Heart left ventricle (tissue), 13 donors: Measurements from ENCODE around the gene EXOC2.

Experiments
- POLR2A ChIP-seq, 2 donors: fragments of 450-650 bp; IDR thresholded peaks; one replicate each; pipeline ENCODE4 v1.6.1; 2017; ENCODE audit warnings: antibody characterized with exemption in 2 of 2, mild to moderate bottlenecking in 2 of 2, moderate library complexity in 2 of 2
- TF ChIP-seq, protein P1 (sequence below), 12 donors: fragments of 200-600 bp; sonication (generic) in 4 of 12; IDR thresholded peaks; one replicate each; pipeline versions ENCODE4 v1.5.0 to v1.8.0; 2018 to 2022; ENCODE audit warnings: antibody characterized with exemption in 12 of 12, mild to moderate bottlenecking in 5 of 12
- donor health status: ischemic (EF 13 %, LVEDD 7.1; RV severe dilation, severe dysfunction).
- donor health status: DM: no; HTN: yes; CAD: no.
- donor health status: DM: no; HTN: no; CAD: no.
- donor health status: ischemic (EF 25% LVEDD 6.9; RV normal size, moderate dysfunction).
- donor health status: ischemic (EF 25% LVEDD 5.7; RV mildly dilated, moderate dysfunction).
- donor health status: ischemic (EF 35%, LVEDD 5.7; RV mildly dilated, moderate dysfunction).
- donor health status: nonischemic (EF 11% LVEDD 7.7; RV severe dilation, severe dysfunction).
- donor health status: DM: yes; HTN: yes; CAD: no.
- donor health status: PGD.
- donor health status: ischemic (EF 29% LVEDD 5.4; RV normal size, mild dysfunction).
- donor health status: nonischemic (EF 23%, LVEDD 6.1; RV moderate dilation, normal function).

DNA sequence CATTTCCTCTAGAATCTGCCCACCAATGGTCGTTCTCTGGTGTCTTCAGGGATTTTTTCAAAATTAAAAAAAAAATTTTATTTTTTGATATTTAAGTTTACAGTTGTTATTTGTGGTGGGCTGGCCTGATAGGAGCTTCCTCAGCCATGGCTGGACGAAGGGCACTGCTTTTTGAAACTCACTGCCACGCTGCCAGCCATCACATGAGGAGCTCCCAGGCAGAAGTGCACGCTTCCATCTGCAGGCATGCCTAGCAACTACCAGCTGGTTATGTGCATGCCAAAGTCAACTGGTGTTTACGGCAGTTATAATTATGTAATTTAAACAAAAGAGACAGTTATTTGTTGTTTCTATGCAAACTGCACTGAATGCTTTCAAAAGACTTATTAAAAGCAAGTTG is 196.3 kb downstream of the EXOC2 start:
- TF ChIP-seq, protein P1, sequence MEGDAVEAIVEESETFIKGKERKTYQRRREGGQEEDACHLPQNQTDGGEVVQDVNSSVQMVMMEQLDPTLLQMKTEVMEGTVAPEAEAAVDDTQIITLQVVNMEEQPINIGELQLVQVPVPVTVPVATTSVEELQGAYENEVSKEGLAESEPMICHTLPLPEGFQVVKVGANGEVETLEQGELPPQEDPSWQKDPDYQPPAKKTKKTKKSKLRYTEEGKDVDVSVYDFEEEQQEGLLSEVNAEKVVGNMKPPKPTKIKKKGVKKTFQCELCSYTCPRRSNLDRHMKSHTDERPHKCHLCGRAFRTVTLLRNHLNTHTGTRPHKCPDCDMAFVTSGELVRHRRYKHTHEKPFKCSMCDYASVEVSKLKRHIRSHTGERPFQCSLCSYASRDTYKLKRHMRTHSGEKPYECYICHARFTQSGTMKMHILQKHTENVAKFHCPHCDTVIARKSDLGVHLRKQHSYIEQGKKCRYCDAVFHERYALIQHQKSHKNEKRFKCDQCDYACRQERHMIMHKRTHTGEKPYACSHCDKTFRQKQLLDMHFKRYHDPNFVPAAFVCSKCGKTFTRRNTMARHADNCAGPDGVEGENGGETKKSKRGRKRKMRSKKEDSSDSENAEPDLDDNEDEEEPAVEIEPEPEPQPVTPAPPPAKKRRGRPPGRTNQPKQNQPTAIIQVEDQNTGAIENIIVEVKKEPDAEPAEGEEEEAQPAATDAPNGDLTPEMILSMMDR (IDR thresholded peaks at IDR 0.05) = no peak
- no peak for TF ChIP-seq POLR2A (IDR thresholded peaks at IDR 0.05)
